Body of pancreas (tissue), 4 donors: ENCODE measurements around the gene NOP14. TPM values are rescaled to one million over a fixed set of nuclear protein-coding genes. Genes with fewer than 3 reads are reported as not detected.

Experiments used
- ATAC-seq: fragments of 150-250 bp; one replicate; pipeline ENCODE4 v1.9.1; 2016
- DNase-seq, 4 donors: peaks; one replicate each; pipeline ENCODE4 v3.0.0-alpha.2; 2019
- H3K27ac ChIP-seq, 4 donors: fragments of 200-600 bp; sonication (generic); 1 replicate in 3 of 4; 2 replicates in 1 of 4; pipeline versions ENCODE4 v1.5.1 to v1.6.1; 2016 to 2019; ENCODE audit warnings: mild to moderate bottlenecking in 1 of 4, mixed read lengths in 1 of 4, moderate library complexity in 1 of 4
- H3K27me3 ChIP-seq, 2 donors: fragments of 200-600 bp; sonication (generic); one replicate each; pipeline ENCODE4 v1.6.0; 2016; ENCODE audit warnings: mild to moderate bottlenecking in 1 of 2
- H3K36me3 ChIP-seq, 2 donors: fragments of 200-600 bp; sonication (generic); replicated peaks in 1 of 2; 2 replicates each; pipeline ENCODE4 v1.5.1; 2016; ENCODE audit warnings: low read depth in 2 of 2; ENCODE audit not compliant: insufficient read depth in 1 of 2
- H3K4me1 ChIP-seq: fragments of 200-600 bp; sonication (generic); one replicate; pipeline ENCODE4 v1.6.0; 2016
- H3K4me3 ChIP-seq, 2 donors: fragments of 200-600 bp; sonication (generic); 1 replicate in 1 of 2; 2 replicates in 1 of 2; pipeline ENCODE4 v1.5.1; 2016 to 2019
- H3K9me3 ChIP-seq, 3 donors: fragments of 200-600 bp; sonication (generic); 1 replicate in 2 of 3; 2 replicates in 1 of 3; pipeline ENCODE4 v1.5.1; 2016
- POLR2A ChIP-seq, 3 donors: fragments of 450-650 bp; IDR thresholded peaks; one replicate each; pipeline ENCODE4 v1.6.1; 2016; ENCODE audit warnings: antibody characterized with exemption in 3 of 3, mild to moderate bottlenecking in 2 of 3
- WGBS, 2 donors: methylation state at CpG; one replicate each; pipeline ENCODE4 v1.1.5; 2017; 5-methylcytosine and 5-hydroxymethylcytosine counted together
- intact Hi-C: fragments of 100-400 bp; cut with DNase I; formaldehyde crosslinking; loops from one replicate; pipeline ENCODE4 v1.15.1; 2023
- total RNA-seq, 2 donors: library from RNA; depleted of rRNA; stranded (reverse); fragments of >200 nt; gene quantifications; one replicate each; pipeline ENCODE4 v1.1.0, GENCODE V29; 2016
- TF ChIP-seq, protein P1 (sequence below), 7 experiments: fragments of 450-650 bp in 4 of 7; fragments of 200-600 bp in 3 of 7; sonication (generic) in 3 of 7; IDR thresholded peaks; one replicate each; pipeline ENCODE4 v1.5.1; 2016 to 2019; ENCODE audit warnings: antibody characterized with exemption in 7 of 7

The NOP14 gene
- total RNA-seq, 2 donors from 2014 or later, result 20.0 to 20.1 TPM

DNA sequence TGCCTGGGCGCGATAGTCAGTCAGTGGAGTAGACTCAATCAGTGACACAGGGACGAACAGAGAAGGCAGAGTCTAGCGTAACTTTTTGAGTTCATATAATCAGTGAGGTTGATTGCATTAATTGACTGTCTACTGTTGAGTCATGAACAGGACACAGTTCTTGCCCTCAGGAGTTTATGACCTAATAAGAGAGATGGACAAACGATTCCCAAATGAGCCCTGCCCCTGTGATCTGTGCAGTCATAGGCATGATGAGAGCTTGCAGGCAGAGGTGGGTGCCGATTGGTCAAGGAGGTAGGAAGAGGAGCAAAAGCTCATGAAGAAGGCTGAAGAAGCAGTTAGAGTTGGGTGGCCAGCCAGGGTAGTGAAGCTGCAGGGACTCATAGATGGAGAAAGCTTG, 62.5 kb downstream of the NOP14 start:
- H3K36me3 ChIP-seq, result peaks cover 19 to 32% of the 10 kb centered on the region in 2 donors
- H3K4me1 ChIP-seq, result peaks cover 14% of the 10 kb centered on the region
- no peak overlapping the region for H3K4me3 ChIP-seq
- TF ChIP-seq POLR2A (IDR thresholded peaks at IDR 0.05), result no peak
- TF ChIP-seq, protein P1, sequence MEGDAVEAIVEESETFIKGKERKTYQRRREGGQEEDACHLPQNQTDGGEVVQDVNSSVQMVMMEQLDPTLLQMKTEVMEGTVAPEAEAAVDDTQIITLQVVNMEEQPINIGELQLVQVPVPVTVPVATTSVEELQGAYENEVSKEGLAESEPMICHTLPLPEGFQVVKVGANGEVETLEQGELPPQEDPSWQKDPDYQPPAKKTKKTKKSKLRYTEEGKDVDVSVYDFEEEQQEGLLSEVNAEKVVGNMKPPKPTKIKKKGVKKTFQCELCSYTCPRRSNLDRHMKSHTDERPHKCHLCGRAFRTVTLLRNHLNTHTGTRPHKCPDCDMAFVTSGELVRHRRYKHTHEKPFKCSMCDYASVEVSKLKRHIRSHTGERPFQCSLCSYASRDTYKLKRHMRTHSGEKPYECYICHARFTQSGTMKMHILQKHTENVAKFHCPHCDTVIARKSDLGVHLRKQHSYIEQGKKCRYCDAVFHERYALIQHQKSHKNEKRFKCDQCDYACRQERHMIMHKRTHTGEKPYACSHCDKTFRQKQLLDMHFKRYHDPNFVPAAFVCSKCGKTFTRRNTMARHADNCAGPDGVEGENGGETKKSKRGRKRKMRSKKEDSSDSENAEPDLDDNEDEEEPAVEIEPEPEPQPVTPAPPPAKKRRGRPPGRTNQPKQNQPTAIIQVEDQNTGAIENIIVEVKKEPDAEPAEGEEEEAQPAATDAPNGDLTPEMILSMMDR (IDR thresholded peaks at IDR 0.05), result no peak
- 87 to 90% methylated on average over 6 of the region's 6 CpGs for WGBS, 2 donors
- no peaks in the 10 kb centered on the region for H3K9me3 ChIP-seq
- ATAC-seq (no peak), DNase-seq (no peak)
- H3K27me3 ChIP-seq, result no peaks in the 10 kb centered on the region
- intact Hi-C loops, result no loop called here
- H3K27ac ChIP-seq, result no peak overlapping the region

DNA sequence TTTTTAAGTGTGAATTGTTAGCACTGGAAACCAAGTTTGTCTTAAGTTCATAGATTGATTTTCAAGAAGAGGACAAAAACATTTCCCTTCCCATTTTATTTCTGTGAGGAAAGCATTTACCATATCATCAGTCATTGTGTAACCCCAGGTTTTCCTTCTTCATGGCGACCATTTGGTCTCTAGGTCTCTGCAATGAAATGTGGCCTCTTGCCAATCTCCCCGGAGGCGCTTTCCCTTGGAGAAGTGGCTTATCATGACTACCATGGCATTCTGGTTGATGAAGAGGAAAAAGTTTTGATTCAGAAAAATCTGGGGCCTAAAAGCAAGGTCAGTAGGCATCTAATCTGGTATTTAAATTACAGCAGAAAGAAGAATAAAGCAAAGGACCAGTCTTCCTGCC, 65.2 kb downstream of the NOP14 start:
- WGBS, 2 donors, result 53 to 59% methylated on average over 3 of the region's 3 CpGs
- H3K36me3 ChIP-seq, result peaks cover 12 to 23% of the 10 kb centered on the region in 2 donors
- no peaks in the 10 kb centered on the region for H3K27me3 ChIP-seq
- ATAC-seq (no peak), DNase-seq (no peak)
- no peak overlapping the region for H3K4me3 ChIP-seq
- intact Hi-C loops, result no loop called here
- peaks cover 14% of the 10 kb centered on the region for H3K4me1 ChIP-seq
- TF ChIP-seq, protein P1 (IDR thresholded peaks at IDR 0.05), result no peak
- no peak for TF ChIP-seq POLR2A (IDR thresholded peaks at IDR 0.05)
- no peaks in the 10 kb centered on the region for H3K9me3 ChIP-seq
- H3K27ac ChIP-seq, result no peak overlapping the region

DNA sequence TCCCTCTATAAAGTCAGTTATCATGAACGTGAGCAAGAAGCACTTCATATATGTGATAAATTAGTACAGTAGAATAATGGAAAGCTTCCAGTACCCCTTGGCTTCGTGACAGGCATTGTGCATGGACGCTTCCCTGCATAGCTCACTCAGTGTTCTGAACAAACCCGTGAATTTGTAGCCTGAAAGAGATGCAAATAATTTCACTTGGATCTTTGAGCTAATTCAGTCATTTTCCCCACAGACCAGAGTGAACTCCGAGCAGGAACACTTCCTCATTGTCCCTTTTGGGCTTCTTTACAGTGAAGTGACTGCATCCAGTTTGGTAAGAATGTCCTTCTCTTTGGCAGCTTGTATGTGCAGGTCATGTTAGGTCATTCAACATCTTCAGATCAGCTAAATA, 69.4 kb downstream of the NOP14 start:
- intact Hi-C loops, result no loop called here
- no peak for ATAC-seq
- Histone ChIP-seq H3K36me3 (peaks cover 0 to 10% of the 10 kb centered on the region in 2 donors), H3K4me3 (no peak overlapping the region), H3K9me3 (no peaks in the 10 kb centered on the region), H3K27ac (peak overlapping the region in 1 of 4 donors; percentile 19), H3K27me3 (no peaks in the 10 kb centered on the region), H3K4me1 (no peaks in the 10 kb centered on the region)
- DNase-seq, result peak in 1 of 4 donors; percentile 15
- 48 to 53% methylated on average over 5 of the region's 5 CpGs for WGBS, 2 donors
- TF ChIP-seq, protein P1 (IDR thresholded peaks at IDR 0.05), result no peak
- no peak for TF ChIP-seq POLR2A (IDR thresholded peaks at IDR 0.05)

DNA sequence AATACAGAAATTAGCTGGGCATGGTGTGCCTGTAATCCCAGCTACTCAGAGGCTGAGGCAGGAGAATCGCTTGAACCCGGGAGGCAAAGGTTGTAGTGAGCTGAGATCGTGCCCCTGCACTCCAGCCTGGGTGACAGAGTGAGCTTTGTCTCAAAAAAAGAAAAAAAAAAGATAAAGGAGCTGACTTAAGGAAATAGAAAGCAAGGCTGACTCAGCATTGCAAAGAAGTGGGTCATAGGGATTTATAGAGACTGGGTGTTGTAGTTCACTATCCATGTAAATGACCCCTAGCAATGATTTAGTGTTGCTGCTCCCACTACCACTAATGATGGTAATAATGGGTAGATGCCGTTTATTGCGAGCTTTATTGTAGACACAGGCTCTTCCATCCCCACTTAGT, 71.9 kb downstream of the NOP14 start:
- H3K4me3 ChIP-seq, result no peak overlapping the region
- intact Hi-C loops, result no loop called here
- WGBS, 2 donors, result 78 to 90% methylated on average over 5 of the region's 5 CpGs
- H3K36me3 ChIP-seq, result peaks cover 0 to 8% of the 10 kb centered on the region in 2 donors
- DNase-seq, result no peak
- TF ChIP-seq, protein P1 (IDR thresholded peaks at IDR 0.05), result no peak
- no peak for TF ChIP-seq POLR2A (IDR thresholded peaks at IDR 0.05)
- no peak for ATAC-seq
- H3K9me3 ChIP-seq, result no peaks in the 10 kb centered on the region
- H3K4me1 ChIP-seq, result no peaks in the 10 kb centered on the region
- no peak overlapping the region for H3K27ac ChIP-seq
- no peaks in the 10 kb centered on the region for H3K27me3 ChIP-seq

GRCh38 chr4:2888886-2889285, 74.3 kb downstream of the NOP14 start:
- TF ChIP-seq, protein P1 (IDR thresholded peaks at IDR 0.05), result no peak
- no peak for TF ChIP-seq POLR2A (IDR thresholded peaks at IDR 0.05)
- Histone ChIP-seq H3K27ac (no peak overlapping the region), H3K4me3 (no peak overlapping the region), H3K9me3 (no peaks in the 10 kb centered on the region), H3K36me3 (peaks cover 0 to 14% of the 10 kb centered on the region in 2 donors), H3K27me3 (no peaks in the 10 kb centered on the region), H3K4me1 (no peaks in the 10 kb centered on the region)
- intact Hi-C loops, result no loop called here
- WGBS, 2 donors, result 97 to 100% methylated on average over 3 of the region's 3 CpGs
- ATAC-seq, result no peak
- DNase-seq, result no peak
